Mesothelial cell of epicardium (in vitro differentiated cells): ENCODE data around the gene GMEB1. TPM values are rescaled to one million over a fixed set of nuclear protein-coding genes. Genes with fewer than 3 reads are reported as not detected.
"Not testable (repeated sequence)": the region's sequence is repeated elsewhere in the genome, so short reads cannot be mapped to it uniquely, and the experiment has no call there.

Experiments
- DNase-seq, 2 experiments: peaks; one replicate each; pipeline ENCODE4 v3.0.0; 2021; ENCODE audit warnings: low spot score in 2 of 2; ENCODE audit not compliant: unreplicated experiment in 2 of 2
- H3K27ac Mint-ChIP-seq: 2 replicates; pipeline ENCODE4 v1.8.0; 2021; ENCODE audit warnings: mixed read lengths
- H3K27me3 Mint-ChIP-seq: 2 replicates; pipeline ENCODE4 v1.8.0; 2021; ENCODE audit warnings: low read depth, mixed read lengths
- H3K36me3 Mint-ChIP-seq: 2 replicates; pipeline ENCODE4 v1.8.0; 2021; ENCODE audit warnings: mixed read lengths
- H3K4me1 Mint-ChIP-seq: 2 replicates; pipeline ENCODE4 v1.8.0; 2021; ENCODE audit warnings: mixed read lengths
- H3K4me3 Mint-ChIP-seq: 2 replicates; pipeline ENCODE4 v1.8.0; 2021; ENCODE audit warnings: mild to moderate bottlenecking, moderate library complexity, mixed read lengths
- H3K9me3 Mint-ChIP-seq: 2 replicates; pipeline ENCODE4 v1.8.0; 2021; ENCODE audit warnings: mixed read lengths
- total RNA-seq: library from RNA; stranded (reverse); gene quantifications from 3 replicates; pipeline ENCODE4 v1.2.1, GENCODE V29; 2021
- TF ChIP-seq, protein P1 (sequence below): fragments of 200-600 bp; sonication (generic); IDR thresholded peaks from one replicate; pipeline ENCODE4 v1.5.0; 2021; ENCODE audit warnings: antibody characterized with exemption; ENCODE audit not compliant: unreplicated experiment

GMEB1 gene
- total RNA-seq, 1 donor from 2014 or later, result 18.6 TPM

DNA sequence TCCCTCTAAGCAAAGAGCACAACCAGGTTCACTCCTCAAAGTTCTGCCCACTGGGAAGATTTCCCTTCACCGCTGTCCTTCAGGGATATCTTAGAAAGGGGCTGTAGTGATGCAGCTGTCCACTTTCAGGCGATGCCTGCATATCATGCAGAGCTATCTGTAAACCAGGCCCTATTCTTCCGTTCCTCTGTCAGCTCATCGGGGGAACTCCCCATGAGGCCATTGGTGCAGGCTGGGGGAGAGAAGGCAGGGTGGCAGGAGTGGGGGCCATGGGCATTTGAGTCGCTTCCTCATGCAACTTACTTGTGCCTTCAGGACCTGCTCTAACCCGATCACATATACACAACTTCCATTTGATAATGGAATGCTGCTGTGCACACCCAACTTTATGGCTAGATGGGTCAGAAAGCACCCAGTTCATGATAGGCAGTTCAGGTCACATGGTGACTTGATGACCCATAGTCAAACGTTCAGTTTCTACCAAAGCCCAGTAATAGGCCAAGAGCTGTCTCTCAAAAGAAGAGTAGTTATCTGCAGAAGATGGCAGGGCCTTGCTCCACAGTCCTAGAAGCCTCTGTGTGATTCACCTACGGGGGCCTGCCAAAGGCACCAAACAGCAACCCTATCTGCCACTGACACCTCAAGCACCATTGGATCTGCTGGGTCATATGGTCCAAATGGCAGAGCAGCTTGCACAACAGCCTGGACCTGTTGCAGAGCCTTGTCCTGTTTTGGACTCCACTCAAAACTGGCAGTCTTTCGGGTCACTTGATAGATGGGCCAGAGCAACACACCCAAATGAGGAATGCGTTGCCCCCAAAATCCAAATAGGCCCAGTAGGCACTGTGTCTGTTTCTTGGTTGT is 12.9 kb upstream of the GMEB1 start:
- not testable (repeated sequence) for H3K4me3 Mint-ChIP-seq, H3K4me1 Mint-ChIP-seq, DNase-seq, H3K27me3 Mint-ChIP-seq, H3K27ac Mint-ChIP-seq, H3K9me3 Mint-ChIP-seq, H3K36me3 Mint-ChIP-seq

DNA sequence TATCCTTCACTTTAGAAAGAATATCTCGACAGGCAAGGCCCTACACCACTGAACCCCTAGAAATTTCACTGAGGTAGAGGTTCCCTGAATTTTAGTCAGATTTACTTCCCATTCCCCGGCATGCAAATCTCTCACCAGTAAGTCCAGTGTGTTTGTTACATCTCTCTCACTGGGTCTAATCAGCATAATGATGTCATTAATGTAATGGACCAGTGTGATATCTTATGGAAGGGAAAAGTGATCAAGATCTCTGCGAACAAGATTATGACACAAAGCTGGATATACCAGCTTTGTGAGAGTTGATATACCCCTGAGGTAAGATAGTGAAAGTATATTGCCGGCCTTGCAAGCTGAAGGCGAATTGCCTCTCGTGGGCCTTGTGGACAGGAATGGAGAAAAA is 12.2 kb upstream of the GMEB1 start:
- Mint-ChIP-seq H3K36me3 (no peaks in the 10 kb centered on the region), H3K4me3 (no peak overlapping the region), H3K27me3 (no peaks in the 10 kb centered on the region), H3K9me3 (no peaks in the 10 kb centered on the region), H3K4me1 (no peaks in the 10 kb centered on the region), H3K27ac (no peak overlapping the region)
- TF ChIP-seq, protein P1, sequence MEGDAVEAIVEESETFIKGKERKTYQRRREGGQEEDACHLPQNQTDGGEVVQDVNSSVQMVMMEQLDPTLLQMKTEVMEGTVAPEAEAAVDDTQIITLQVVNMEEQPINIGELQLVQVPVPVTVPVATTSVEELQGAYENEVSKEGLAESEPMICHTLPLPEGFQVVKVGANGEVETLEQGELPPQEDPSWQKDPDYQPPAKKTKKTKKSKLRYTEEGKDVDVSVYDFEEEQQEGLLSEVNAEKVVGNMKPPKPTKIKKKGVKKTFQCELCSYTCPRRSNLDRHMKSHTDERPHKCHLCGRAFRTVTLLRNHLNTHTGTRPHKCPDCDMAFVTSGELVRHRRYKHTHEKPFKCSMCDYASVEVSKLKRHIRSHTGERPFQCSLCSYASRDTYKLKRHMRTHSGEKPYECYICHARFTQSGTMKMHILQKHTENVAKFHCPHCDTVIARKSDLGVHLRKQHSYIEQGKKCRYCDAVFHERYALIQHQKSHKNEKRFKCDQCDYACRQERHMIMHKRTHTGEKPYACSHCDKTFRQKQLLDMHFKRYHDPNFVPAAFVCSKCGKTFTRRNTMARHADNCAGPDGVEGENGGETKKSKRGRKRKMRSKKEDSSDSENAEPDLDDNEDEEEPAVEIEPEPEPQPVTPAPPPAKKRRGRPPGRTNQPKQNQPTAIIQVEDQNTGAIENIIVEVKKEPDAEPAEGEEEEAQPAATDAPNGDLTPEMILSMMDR, result no peak
- no peak for DNase-seq

DNA sequence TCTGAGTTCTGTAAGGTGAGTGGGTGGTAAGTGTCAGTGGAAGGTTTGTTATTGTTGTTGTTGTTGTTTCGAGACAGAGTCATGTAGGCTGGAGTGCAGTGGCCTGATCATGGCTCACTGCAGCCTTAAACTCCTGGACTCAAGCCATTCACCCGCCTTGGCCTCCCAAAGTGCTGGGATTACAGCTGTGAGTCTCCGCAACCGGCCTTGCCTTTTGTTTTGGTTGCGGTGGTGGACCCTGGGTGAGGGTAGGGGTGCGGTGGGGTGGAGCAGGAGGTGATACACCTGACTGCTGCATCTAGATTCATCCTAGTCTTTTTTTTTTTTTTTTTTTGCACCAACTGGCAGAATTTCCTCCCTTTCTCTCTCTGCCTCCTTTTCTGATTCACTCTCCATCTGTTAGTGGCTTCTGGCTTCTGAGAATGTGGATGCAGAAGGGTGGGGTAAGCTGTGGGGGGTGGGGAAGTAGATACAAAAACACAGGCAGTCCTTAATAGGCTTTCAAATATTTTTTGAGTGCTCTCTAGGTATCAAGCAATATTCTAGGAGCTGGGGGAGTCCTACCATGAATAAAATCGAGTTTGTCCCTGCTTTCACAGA is 4.6 kb upstream of the GMEB1 start:
- no peak overlapping the region for H3K27ac Mint-ChIP-seq
- H3K27me3 Mint-ChIP-seq, result no peaks in the 10 kb centered on the region
- H3K36me3 Mint-ChIP-seq, result no peaks in the 10 kb centered on the region
- DNase-seq, result no peak
- no peak overlapping the region for H3K4me3 Mint-ChIP-seq
- H3K4me1 Mint-ChIP-seq, result peaks cover 6% of the 10 kb centered on the region
- TF ChIP-seq, protein P1, result no peak
- H3K9me3 Mint-ChIP-seq, result no peaks in the 10 kb centered on the region

DNA sequence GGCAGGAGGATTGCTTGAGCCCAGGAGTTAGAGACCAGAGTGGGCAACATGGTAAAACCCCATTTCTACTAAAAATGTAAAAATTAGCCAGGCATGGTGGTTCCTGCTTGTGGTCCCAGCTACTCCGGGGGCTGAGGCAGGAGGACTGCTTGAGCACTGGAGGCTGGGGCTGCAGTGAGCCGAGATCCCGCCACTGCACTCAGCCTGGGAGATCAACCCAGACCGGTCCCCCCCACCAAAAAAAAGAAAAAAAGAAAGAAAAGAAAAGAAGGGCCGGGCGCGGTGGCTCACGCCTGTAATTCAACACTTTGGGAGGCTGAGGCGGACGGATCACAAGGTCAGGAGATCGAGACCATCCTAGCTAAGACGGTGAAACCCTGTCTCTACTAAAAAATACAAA is 1.8 kb upstream of the GMEB1 start:
- TF ChIP-seq, protein P1, result no peak
- Mint-ChIP-seq H3K27me3 (no peaks in the 10 kb centered on the region), H3K36me3 (no peaks in the 10 kb centered on the region), H3K27ac (peak overlapping the region; percentile 59), H3K4me1 (peaks cover 11% of the 10 kb centered on the region), H3K9me3 (no peaks in the 10 kb centered on the region), H3K4me3 (peak overlapping the region; percentile 34)
- DNase-seq, result no peak

DNA sequence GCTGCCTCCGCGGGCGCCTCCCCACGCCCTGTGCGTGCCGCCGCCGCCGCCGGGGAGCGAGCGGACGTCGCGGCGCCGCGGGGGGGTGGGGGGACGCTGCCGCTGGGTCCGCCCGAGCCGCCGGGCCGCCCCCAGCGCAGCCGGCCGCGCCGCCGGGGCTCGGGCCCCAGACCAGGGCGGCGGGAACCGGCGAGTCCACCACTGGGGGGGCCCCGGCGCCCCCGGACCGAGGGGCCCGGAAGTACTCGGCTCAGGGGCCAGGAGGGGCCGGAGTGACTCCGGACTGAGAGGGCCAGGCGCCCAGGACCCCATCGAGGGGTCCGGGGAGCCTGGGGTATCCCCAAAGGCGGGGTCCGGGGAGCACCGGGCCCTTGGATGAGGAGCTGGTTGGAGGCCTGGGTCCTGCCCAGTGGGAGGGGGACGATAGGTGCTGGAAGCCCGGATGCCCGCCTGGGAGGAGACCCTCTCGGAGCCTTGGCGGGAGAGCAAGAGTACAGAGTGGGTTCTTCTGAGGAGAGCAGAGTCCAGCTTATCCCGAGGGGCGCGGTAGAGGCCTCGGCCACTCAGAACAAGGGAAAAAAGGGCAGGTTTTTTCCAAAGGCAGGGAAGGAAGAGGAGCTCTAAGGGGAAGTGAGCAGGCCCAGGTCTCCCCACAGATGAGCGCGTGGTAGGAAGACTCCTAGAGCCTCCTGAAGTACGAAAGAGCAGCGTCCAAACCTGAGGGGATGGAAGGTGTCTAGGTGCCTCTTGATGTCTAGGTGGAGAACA is 556 bp downstream of the GMEB1 start:
- TF ChIP-seq, protein P1, result no peak
- no peaks in the 10 kb centered on the region for H3K36me3 Mint-ChIP-seq
- H3K27ac Mint-ChIP-seq, result peak overlapping the region; percentile 98
- H3K4me3 Mint-ChIP-seq, result peak overlapping the region; percentile 84
- H3K4me1 Mint-ChIP-seq, result peaks cover 11% of the 10 kb centered on the region
- DNase-seq, result peak; percentile 35 to 71
- no peaks in the 10 kb centered on the region for H3K27me3 Mint-ChIP-seq
- H3K9me3 Mint-ChIP-seq, result no peaks in the 10 kb centered on the region
